Measurements from ENCODE around the gene RBM24. TPM values are rescaled to one million over a fixed set of nuclear protein-coding genes. Genes with fewer than 3 reads are reported as not detected.
A peak's percentile ranks its signal among the peaks of the same experiment; 100 is the strongest.

Gene RBM24
- total RNA-seq, 1 experiment from 2014 or later, result 3.3 TPM

GRCh38 chr6:17233531-17233930 lies 47.6 kb upstream of the RBM24 start:
- Histone ChIP-seq H3K9me3 (ENCODE audit: control insufficient read depth in 1 of 2, insufficient read depth in 1 of 2, low read depth in 1 of 2, low read length in 2 of 2) (no peaks in the 10 kb centered on the region), H3K27me3 (ENCODE audit: insufficient read depth, low read length) (no peaks in the 10 kb centered on the region), H3K79me2 (ENCODE audit: insufficient read depth, low read length) (no peaks in the 10 kb centered on the region), H3K9me2 (ENCODE audit: insufficient read depth) (no peaks in the 10 kb centered on the region), H3K4me3 (replicated peaks in 1 of 2; ENCODE audit: low read depth in 1 of 2, low read length in 2 of 2) (no peak overlapping the region), H3K9ac (ENCODE audit: low read length) (no peak overlapping the region), H3K4me2 (ENCODE audit: low read length) (no peak overlapping the region), H3K27ac (ENCODE audit: low read depth, low read length) (no peak overlapping the region), H2AFZ (ENCODE audit: low read depth, low read length, poor library complexity, severe bottlenecking) (no peak overlapping the region), H4K20me1 (ENCODE audit: insufficient read depth) (no peaks in the 10 kb centered on the region), H3K36me3 (ENCODE audit: control insufficient read depth in 1 of 2, insufficient read depth in 2 of 2, low read length in 2 of 2) (no peaks in the 10 kb centered on the region), H3K4me1 (ENCODE audit: control insufficient read depth in 1 of 2, insufficient read depth in 2 of 2, low read length in 2 of 2) (peaks cover 0 to 6% of the 10 kb centered on the region in 2 experiments; a peak in 2 of 4 replicates)
- RAD21 ChIA-PET (ENCODE audit: low non-redundant PET in 1 of 2, low total read pairs in 2 of 2, uncharacterized antibody in 2 of 2, unreplicated experiment in 2 of 2), result no interaction called here
- intact Hi-C loops (cut with micrococcal nuclease), result no loop called here
- TF ChIP-seq CBX3 (IDR thresholded peaks at IDR 0.05; ENCODE audit: low read depth), result 0 out of 2 replicates have a peak, but pooled peaks have one; percentile 44
- TF ChIP-seq ZFX (IDR thresholded peaks at IDR 0.05), result no peak
- DNase-seq (ENCODE audit: low read depth, low spot score) (no peak), ATAC-seq (peak; percentile 66; the same call in 1 of the 2 replicates)
- no TSS peak for BruUV-seq (replicated peaks)
- CTCF ChIA-PET, result no interaction called here
- POLR2A ChIA-PET, result no interaction called here

- RAD21 ChIA-PET (ENCODE audit: low non-redundant PET in 1 of 2, low total read pairs in 2 of 2, uncharacterized antibody in 2 of 2, unreplicated experiment in 2 of 2), result no interaction called here
- Histone ChIP-seq H3K36me3 (ENCODE audit: control insufficient read depth in 1 of 2, insufficient read depth in 2 of 2, low read length in 2 of 2) (no peaks in the 10 kb centered on the region), H3K27ac (ENCODE audit: low read depth, low read length) (no peak overlapping the region), H3K4me3 (replicated peaks in 1 of 2; ENCODE audit: low read depth in 1 of 2, low read length in 2 of 2) (no peak overlapping the region), H3K9me3 (ENCODE audit: control insufficient read depth in 1 of 2, insufficient read depth in 1 of 2, low read depth in 1 of 2, low read length in 2 of 2) (no peaks in the 10 kb centered on the region; a peak in 1 of 4 replicates), H3K27me3 (ENCODE audit: insufficient read depth, low read length) (no peaks in the 10 kb centered on the region), H2AFZ (ENCODE audit: low read depth, low read length, poor library complexity, severe bottlenecking) (no peak overlapping the region), H4K20me1 (ENCODE audit: insufficient read depth) (no peaks in the 10 kb centered on the region), H3K4me1 (ENCODE audit: control insufficient read depth in 1 of 2, insufficient read depth in 2 of 2, low read length in 2 of 2) (peaks cover 0 to 6% of the 10 kb centered on the region in 2 experiments; a peak in 2 of 4 replicates), H3K9me2 (ENCODE audit: insufficient read depth) (no peaks in the 10 kb centered on the region), H3K79me2 (ENCODE audit: insufficient read depth, low read length) (no peaks in the 10 kb centered on the region), H3K4me2 (ENCODE audit: low read length) (no peak overlapping the region), H3K9ac (ENCODE audit: low read length) (no peak overlapping the region)
- BruUV-seq (replicated peaks), result no TSS peak
- TF ChIP-seq REST (IDR thresholded peaks at IDR 0.05; ENCODE audit: low read depth) (no peak), CBX3 (IDR thresholded peaks at IDR 0.05; ENCODE audit: low read depth) (no peak), ELF1 (IDR thresholded peaks at IDR 0.05; ENCODE audit: borderline replicate concordance, low read depth) (no peak), SRF (IDR thresholded peaks at IDR 0.05; ENCODE audit: low read depth) (no peak), ATF3 (IDR thresholded peaks at IDR 0.05) (no peak), JUND (IDR thresholded peaks at IDR 0.05) (no peak), FOSL1 (IDR thresholded peaks at IDR 0.05; ENCODE audit: low read depth) (no peak), POLR2A (IDR thresholded peaks at IDR 0.05; ENCODE audit: borderline replicate concordance, extremely low read depth, insufficient read depth, insufficient read length) (no peak)
- DNase-seq (ENCODE audit: low read depth, low spot score) (no peak), ATAC-seq (no peak)
- intact Hi-C loops (cut with micrococcal nuclease), result no loop called here
- CTCF ChIA-PET, result no interaction called here
- POLR2A ChIA-PET, result no interaction called here
Measured at GRCh38 chr6:17237246-17237645, 43.9 kb upstream of the RBM24 start.

All from HCT116 (cell line).